ENCODE results near the gene CENPP.
A peak's percentile ranks its signal among the peaks of the same experiment; 100 is the strongest.

Gene CENPP

DNA sequence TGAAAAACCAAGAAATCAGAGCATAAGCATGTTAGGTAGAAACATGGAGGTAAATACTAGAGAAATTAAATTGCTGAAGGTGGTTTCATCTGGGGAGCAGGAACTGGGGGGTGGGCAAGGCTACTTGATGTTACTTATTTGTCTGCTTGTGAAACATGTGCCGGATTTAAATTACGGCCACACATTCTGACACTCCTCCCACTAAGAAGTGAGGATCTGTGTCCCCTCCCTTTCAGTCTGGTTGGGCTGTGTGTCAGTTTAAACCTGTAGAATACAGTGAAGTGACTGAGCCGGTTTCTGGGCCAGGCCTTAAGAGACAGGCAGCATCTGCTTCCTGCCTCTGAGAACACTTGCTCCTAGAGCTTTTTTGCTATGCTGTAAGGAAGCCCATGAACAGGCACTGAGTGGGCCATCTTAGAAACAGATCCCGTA is 29.9 kb upstream of the CENPP start:
- H3K4me1 ChIP-seq, result no peaks in the 10 kb centered on the region
- peaks cover 2% of the 10 kb centered on the region for H3K79me2 ChIP-seq
- H3K9me3 ChIP-seq (ENCODE audit: control insufficient read depth, low read length), result no peaks in the 10 kb centered on the region
- no peak overlapping the region for H3K4me2 ChIP-seq (ENCODE audit: low read length)
- no peak overlapping the region for H2AFZ ChIP-seq
- no peak overlapping the region for H3K9ac ChIP-seq
- no peak overlapping the region for H3K4me3 ChIP-seq (ENCODE audit: low read depth, low read length)
- no peaks in the 10 kb centered on the region for H3K36me3 ChIP-seq (ENCODE audit: control insufficient read depth, insufficient read depth, low read length)
- no peak overlapping the region for H3K27ac ChIP-seq
- H3K27me3 ChIP-seq (ENCODE audit: control insufficient read depth, insufficient read depth, low read length), result no peaks in the 10 kb centered on the region
- TF ChIP-seq, protein P1, sequence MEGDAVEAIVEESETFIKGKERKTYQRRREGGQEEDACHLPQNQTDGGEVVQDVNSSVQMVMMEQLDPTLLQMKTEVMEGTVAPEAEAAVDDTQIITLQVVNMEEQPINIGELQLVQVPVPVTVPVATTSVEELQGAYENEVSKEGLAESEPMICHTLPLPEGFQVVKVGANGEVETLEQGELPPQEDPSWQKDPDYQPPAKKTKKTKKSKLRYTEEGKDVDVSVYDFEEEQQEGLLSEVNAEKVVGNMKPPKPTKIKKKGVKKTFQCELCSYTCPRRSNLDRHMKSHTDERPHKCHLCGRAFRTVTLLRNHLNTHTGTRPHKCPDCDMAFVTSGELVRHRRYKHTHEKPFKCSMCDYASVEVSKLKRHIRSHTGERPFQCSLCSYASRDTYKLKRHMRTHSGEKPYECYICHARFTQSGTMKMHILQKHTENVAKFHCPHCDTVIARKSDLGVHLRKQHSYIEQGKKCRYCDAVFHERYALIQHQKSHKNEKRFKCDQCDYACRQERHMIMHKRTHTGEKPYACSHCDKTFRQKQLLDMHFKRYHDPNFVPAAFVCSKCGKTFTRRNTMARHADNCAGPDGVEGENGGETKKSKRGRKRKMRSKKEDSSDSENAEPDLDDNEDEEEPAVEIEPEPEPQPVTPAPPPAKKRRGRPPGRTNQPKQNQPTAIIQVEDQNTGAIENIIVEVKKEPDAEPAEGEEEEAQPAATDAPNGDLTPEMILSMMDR (IDR thresholded peaks at IDR 0.05), result no peak

DNA sequence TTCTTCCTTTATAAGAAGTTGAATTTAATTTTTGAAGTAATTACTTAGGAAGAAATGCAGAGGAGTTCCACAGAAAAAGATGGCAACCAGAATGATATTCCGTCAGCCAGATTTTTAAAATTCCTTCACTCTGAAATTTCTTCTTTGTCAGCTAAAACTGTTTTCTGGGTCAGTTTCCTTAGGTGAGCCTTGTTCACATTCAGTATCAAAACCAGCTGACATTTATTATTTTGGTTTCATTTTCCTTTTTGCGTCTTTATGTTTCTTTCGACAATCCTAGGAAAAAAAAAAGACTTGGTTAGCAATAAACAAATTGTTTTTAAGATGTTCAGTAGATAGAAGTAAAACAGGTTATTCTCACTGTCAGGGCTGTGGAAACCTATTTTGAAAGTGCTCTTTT is 28.1 kb upstream of the CENPP start:
- peak overlapping the region; percentile 8 for H3K4me3 ChIP-seq (ENCODE audit: low read depth, low read length)
- H3K36me3 ChIP-seq (ENCODE audit: control insufficient read depth, insufficient read depth, low read length), result no peaks in the 10 kb centered on the region
- H3K4me2 ChIP-seq (ENCODE audit: low read length), result peak overlapping the region; percentile 19
- no peak overlapping the region for H3K27ac ChIP-seq
- H3K27me3 ChIP-seq (ENCODE audit: control insufficient read depth, insufficient read depth, low read length), result no peaks in the 10 kb centered on the region
- H3K9me3 ChIP-seq (ENCODE audit: control insufficient read depth, low read length), result no peaks in the 10 kb centered on the region
- H2AFZ ChIP-seq, result no peak overlapping the region
- H3K4me1 ChIP-seq, result no peaks in the 10 kb centered on the region
- peaks cover 2% of the 10 kb centered on the region for H3K79me2 ChIP-seq
- TF ChIP-seq, protein P1 (IDR thresholded peaks at IDR 0.05), result no peak
- no peak overlapping the region for H3K9ac ChIP-seq

DNA sequence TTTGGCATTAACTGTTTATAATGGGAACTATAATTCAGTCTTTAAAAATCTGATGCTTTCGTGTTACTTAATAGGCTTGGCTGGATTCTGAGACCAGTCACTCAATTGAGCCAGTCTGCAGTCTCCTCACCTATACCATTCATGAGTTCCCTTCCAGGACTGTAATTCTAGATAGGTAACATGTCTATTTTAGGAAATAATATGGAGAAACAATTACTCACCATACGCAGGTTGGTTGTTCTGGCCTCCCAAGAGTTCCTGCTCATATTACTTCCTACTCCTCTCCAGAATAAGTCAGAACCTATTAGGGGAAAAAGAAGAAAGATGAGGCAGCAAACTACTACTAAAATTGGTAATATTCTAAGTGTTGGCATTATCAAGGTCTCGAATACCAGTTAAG is 27.7 kb upstream of the CENPP start:
- TF ChIP-seq, protein P1 (IDR thresholded peaks at IDR 0.05), result no peak
- Histone ChIP-seq H3K27me3 (ENCODE audit: control insufficient read depth, insufficient read depth, low read length) (no peaks in the 10 kb centered on the region), H3K9ac (no peak overlapping the region), H3K79me2 (peaks cover 2% of the 10 kb centered on the region), H3K4me1 (no peaks in the 10 kb centered on the region), H2AFZ (no peak overlapping the region), H3K4me3 (ENCODE audit: low read depth, low read length) (no peak overlapping the region), H3K36me3 (ENCODE audit: control insufficient read depth, insufficient read depth, low read length) (no peaks in the 10 kb centered on the region), H3K9me3 (ENCODE audit: control insufficient read depth, low read length) (no peaks in the 10 kb centered on the region), H3K27ac (no peak overlapping the region), H3K4me2 (ENCODE audit: low read length) (peak overlapping the region; percentile 19)

DNA sequence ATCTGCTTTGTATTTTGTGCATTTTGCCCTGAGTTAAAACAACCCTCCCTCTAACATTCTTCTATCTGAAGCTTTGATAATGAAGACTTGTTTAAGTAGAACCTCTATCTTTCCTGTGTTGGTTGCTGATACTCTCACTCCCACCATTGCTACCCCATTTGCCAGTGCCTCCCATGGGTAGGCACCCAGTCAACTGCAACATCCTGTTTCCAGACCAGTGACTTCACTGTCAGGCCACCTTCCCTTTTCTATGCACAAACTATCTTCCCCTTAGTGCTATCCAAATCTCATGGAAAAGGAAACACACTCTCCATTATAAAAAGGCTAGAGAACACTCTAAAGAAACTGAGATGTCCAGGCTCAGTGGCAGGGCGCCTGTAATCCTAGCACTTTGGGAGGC is 26.6 kb upstream of the CENPP start:
- Histone ChIP-seq H3K79me2 (no peaks in the 10 kb centered on the region), H3K4me1 (no peaks in the 10 kb centered on the region), H3K9ac (no peak overlapping the region), H3K27me3 (ENCODE audit: control insufficient read depth, insufficient read depth, low read length) (no peaks in the 10 kb centered on the region), H3K27ac (no peak overlapping the region), H3K4me3 (ENCODE audit: low read depth, low read length) (no peak overlapping the region), H3K9me3 (ENCODE audit: control insufficient read depth, low read length) (no peaks in the 10 kb centered on the region), H2AFZ (no peak overlapping the region), H3K36me3 (ENCODE audit: control insufficient read depth, insufficient read depth, low read length) (no peaks in the 10 kb centered on the region), H3K4me2 (ENCODE audit: low read length) (no peak overlapping the region)
- TF ChIP-seq, protein P1 (IDR thresholded peaks at IDR 0.05), result no peak

DNA sequence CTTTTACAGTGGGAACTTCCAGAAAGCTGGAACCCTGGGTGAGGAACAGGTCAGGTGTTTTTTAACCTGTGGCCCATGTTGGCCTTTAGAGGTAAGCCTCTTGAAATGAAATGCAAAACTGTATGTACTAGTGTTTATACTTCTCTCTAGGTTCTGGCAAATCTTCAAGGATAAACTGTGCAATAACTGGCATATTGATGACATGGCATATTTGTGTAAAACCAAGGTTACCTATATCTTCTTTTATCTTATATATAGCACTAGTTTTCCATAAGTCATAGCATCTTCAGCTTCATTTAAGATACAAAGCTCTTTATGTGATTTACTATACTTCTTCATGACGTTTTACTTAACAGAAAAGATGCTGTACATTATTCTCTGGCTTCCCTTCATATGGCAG is 24.8 kb upstream of the CENPP start:
- H3K27me3 ChIP-seq (ENCODE audit: control insufficient read depth, insufficient read depth, low read length), result no peaks in the 10 kb centered on the region
- H3K4me3 ChIP-seq (ENCODE audit: low read depth, low read length), result no peak overlapping the region
- no peaks in the 10 kb centered on the region for H3K4me1 ChIP-seq
- no peaks in the 10 kb centered on the region for H3K79me2 ChIP-seq
- H3K27ac ChIP-seq, result no peak overlapping the region
- H2AFZ ChIP-seq, result no peak overlapping the region
- no peaks in the 10 kb centered on the region for H3K36me3 ChIP-seq (ENCODE audit: control insufficient read depth, insufficient read depth, low read length)
- no peaks in the 10 kb centered on the region for H3K9me3 ChIP-seq (ENCODE audit: control insufficient read depth, low read length)
- H3K4me2 ChIP-seq (ENCODE audit: low read length), result no peak overlapping the region
- TF ChIP-seq, protein P1 (IDR thresholded peaks at IDR 0.05), result no peak
- no peak overlapping the region for H3K9ac ChIP-seq
